GM11168 (cell line): Measurements from ENCODE around the gene DLGAP4.

Experiments used
- in situ Hi-C: fragments of 300-500 bp; cut with MboI; formaldehyde crosslinking; loops from one replicate; pipeline ENCODE4 v1.12.0; 2022; ENCODE audit warnings: low sequenced_read_pairs; ENCODE audit not compliant: unreplicated experiment

DLGAP4 gene

DNA sequence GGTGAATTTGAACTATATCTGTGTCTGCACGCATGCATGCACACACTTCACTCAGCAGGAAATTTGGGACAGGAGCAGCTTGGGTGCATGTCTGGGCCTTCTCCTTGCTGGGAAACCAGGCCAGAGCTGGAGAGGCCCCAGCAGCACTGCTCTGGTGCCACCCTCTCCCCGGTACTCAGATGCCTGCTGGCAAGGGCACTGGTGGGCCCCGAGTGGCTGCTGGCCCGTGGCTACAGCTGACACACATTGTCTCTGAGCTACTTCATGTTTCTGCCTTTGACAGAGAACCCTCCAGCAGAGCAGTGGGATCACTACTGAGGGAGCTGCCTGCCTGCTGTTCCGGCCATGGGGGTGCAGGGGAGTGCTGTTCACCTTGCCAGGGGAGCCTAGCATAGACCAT is 37.5 kb downstream of the DLGAP4 start:
- in situ Hi-C loops: no loop called here

- in situ Hi-C loops: no loop called here
Observed at GRCh38 chr20:36344517-36345132, 38.5 kb downstream of the DLGAP4 start.

GRCh38 chr20:36346256-36346655 is 40.1 kb downstream of the DLGAP4 start:
- in situ Hi-C loops: no loop called here

GRCh38 chr20:36349384-36350170 is 43.4 kb downstream of the DLGAP4 start:
- in situ Hi-C loops: no loop called here

GRCh38 chr20:36350439-36350838 is 44.3 kb downstream of the DLGAP4 start:
- in situ Hi-C loops: no loop called here

DNA sequence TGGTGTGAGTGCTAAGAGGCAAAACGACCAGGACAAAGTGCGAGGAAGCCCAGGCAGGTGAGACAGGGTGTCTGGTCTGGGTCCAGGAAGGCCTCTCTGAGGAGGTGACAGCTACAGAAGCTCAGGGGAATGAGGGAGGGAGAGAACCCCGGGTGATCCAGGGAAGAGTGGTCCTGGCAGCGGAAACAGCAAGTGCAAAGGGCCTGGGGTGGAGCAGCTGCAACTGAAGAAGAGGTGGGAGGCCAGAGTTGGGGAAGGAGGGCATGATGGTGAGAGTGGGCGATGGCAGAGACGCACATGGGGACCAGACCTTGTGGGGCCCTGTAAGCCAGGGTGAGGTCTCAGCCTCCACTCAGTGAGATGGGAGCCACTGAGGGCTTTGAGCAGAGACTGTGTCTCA is 45.8 kb downstream of the DLGAP4 start:
- in situ Hi-C loops: no loop called here

- in situ Hi-C loops: no loop called here
Observed at GRCh38 chr20:36352843-36353553, 46.9 kb downstream of the DLGAP4 start.

DNA sequence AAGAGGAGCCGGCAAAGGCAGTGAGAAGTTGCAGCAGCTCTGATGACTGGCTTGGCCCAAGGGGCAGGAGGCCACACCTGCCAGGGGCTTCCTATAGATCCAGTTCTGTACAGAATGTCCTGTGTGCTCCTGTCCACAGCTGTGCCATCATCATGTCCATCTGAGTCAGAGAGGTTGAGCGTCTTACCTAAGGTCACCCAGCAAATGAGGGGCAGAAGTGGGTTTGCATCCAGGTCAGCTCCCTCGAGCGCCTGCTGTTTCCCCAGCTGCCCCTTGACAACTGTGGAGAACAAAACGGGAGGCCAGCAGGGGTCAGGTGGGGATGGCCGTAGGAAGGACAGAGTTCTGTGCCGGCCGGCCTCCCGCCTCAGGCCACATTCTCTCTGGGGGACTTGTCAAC is 47.6 kb downstream of the DLGAP4 start:
- in situ Hi-C loops: no loop called here

- in situ Hi-C loops: no loop called here
Observed at GRCh38 chr20:36355469-36356171, 49.5 kb downstream of the DLGAP4 start.

GRCh38 chr20:36359668-36360406 is 53.7 kb downstream of the DLGAP4 start:
- in situ Hi-C loops: no loop called here

GRCh38 chr20:36360429-36360828 is 54.3 kb downstream of the DLGAP4 start:
- in situ Hi-C loops: no loop called here

DNA sequence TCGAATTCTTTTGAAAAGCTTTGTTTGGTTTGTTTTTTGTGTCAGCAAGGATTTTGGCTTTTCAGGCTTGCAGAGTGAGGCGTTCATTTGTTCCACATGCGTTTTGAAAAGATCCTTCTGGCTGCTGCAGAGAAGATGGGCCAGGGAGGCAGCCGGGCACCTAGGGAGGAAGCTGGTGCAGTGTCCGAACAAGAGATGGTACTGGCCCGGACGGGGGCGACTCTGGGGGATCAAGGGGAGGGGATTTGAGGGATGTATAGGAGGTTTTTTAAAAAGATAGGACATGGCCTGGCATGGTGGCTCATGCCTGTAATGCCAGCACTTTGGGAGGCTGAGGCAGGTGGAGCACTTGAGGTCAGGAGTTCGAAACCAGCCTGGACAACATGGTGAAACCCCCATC is 55.3 kb downstream of the DLGAP4 start:
- in situ Hi-C loops: no loop called here

DNA sequence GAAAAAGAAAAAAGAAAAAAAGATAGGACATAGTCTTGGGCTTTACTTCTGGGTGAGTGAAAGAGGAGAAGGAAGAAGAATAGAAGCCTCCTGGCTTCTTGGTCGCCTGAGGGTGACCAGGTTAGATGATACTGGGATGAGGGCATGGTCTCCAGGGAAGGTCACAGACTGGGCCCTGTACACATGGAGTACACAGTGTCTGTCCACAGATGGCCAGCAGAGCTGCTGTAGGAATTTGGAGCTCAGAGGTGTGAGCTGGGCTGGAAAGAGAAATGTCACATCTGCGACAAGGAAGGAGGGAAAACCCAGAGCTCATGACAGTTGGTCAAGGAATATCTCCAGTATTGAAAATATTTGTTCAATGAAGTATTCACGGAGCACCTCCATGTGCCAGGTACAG is 56.1 kb downstream of the DLGAP4 start:
- in situ Hi-C loops: no loop called here

DNA sequence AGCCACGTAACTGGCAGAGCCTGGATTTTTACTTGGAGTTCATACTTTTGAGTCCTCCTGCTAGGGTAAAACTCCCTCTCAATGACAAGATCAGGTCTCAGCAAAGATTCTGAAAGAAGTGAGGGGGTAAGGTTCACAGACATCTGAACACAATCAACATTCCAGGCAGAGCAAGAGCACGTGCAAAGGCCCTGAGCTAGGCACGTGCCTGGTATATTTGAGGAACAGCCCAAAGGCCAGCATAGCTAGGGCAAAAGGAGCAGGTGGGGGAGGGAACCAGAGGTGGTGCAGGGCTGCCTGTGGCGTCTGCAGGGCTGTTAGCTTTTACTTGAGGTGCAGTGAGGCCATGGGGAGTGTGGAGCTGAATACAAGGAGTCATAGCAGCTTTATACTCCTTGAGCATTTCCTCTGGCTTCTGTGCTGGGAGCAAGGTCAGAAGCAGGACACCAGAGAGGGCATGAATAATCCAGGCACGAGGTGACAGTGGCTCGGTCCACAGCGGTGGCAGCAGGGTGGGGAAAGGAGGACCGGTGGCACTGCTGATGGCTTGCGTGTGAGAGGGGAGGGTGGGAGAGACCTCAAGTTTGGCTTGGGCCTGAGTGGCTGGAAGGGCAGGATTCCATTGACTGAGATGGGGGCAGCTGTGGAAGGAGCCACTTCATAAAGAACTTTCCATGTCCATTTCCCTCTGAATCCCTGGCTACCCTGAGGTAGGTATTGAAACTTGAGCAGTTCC is 57.0 kb downstream of the DLGAP4 start:
- in situ Hi-C loops: no loop called here

DNA sequence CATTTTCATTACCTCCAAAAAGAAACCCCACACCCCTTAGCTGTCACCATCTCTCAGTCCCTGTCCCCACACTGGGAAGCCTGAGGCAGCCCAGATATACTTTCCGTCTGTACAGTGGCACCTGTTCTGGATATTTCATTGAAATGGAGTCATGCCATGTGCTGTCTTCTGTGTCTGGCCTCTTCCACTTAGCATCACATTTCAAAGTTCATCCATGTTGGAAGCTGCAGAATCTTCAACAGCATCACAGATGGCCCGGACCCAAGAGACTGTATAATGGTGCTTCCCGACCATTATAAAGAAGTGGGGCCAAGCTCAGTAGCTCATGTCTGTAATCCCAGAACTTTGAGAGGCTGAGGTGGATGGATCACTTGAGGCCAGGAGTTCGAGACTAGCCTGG is 58.4 kb downstream of the DLGAP4 start:
- in situ Hi-C loops: no loop called here

DNA sequence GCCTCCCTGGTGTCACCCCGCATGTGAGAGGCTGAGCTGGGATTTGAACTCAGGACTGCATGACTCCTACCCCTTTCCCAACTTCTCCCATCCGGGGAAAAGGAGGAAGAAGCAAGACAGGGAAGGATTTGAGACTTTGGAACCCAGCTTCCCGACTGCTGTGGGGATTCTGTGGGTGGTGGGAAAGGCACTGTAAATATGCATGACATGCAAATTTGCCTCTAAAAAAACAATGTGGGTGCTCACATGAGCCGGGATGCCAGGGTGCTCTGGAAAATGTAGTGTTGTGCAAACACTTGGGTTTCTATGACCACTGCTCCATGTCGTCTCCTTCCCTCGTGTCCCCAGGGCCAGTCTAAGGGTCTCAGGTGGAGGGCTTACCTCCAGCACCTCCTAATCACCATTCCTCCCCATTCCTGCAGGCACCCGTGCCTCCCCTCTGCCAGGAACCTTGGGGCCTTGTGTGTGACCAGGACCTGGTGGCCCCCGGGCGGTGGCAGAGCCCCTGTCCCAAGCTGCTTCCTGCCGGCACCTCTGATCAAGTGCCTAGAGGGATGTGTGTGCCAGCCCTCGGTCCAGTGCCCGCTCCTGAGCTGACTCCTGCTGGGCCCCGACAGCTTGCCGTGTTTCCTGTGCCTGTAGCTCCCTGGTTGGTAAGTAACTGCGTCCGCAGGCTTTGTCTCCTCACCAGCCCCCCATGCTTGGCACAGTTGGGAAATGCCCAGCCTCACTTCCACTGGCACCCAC is 60.7 kb downstream of the DLGAP4 start:
- in situ Hi-C loops: no loop called here

DNA sequence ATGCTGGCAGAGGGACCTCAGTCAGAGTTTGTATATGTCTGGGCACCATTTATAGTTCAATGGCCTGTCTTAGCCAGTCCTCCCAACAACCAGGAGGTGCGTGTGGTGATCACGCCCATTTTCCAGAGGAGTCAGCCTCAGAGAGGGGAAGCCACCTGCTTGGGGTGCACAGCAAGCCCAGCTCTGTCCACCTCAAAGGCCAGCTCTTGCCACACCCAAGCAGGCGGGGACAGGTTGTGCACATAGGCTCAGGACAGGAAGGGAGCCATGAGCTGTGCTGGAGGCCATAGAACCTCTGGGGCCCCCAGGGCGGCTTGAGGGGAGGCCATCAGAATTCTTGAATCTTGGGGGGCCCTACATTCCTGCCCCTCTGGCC is 61.2 kb downstream of the DLGAP4 start:
- in situ Hi-C loops: no loop called here

GRCh38 chr20:36367907-36368799 is 62.0 kb downstream of the DLGAP4 start:
- in situ Hi-C loops: no loop called here
